HEK293 (cell line): Measurements from ENCODE around the gene UBE2D2.

Source experiments
- BCL11B ChIP-seq: fragments of 450-650 bp; formaldehyde crosslinking; IDR thresholded peaks from 2 replicates; pipeline ENCODE4 v1.5.1; 2016; ENCODE audit warnings: low read depth, missing biosample characterization, missing genetic modification characterization
- GLIS1 ChIP-seq: fragments of 450-650 bp; formaldehyde crosslinking; IDR thresholded peaks from 2 replicates; pipeline ENCODE4 v1.5.1; 2016; ENCODE audit warnings: missing biosample characterization, missing genetic modification characterization
- INSM2 ChIP-seq: fragments of 450-650 bp; formaldehyde crosslinking; IDR thresholded peaks from 2 replicates; pipeline ENCODE4 v1.5.1; 2016; ENCODE audit warnings: missing biosample characterization, missing genetic modification characterization
- KLF1 ChIP-seq: fragments of 450-650 bp; formaldehyde crosslinking; IDR thresholded peaks from 2 replicates; pipeline ENCODE4 v1.5.1; 2016; ENCODE audit warnings: missing biosample characterization, missing genetic modification characterization
- KLF16 ChIP-seq: fragments of 450-650 bp; formaldehyde crosslinking; IDR thresholded peaks from 2 replicates; pipeline ENCODE4 v1.5.1; 2017; ENCODE audit warnings: missing biosample characterization, missing genetic modification characterization
- KLF7 ChIP-seq: fragments of 450-650 bp; formaldehyde crosslinking; IDR thresholded peaks from 2 replicates; pipeline ENCODE4 v1.5.1; 2016; ENCODE audit warnings: missing biosample characterization, missing genetic modification characterization, borderline replicate concordance
- KLF9 ChIP-seq: fragments of 450-650 bp; formaldehyde crosslinking; IDR thresholded peaks from 2 replicates; pipeline ENCODE4 v1.5.1; 2016; ENCODE audit warnings: missing biosample characterization, missing genetic modification characterization, low read depth
- SP3 ChIP-seq: fragments of 450-650 bp; formaldehyde crosslinking; IDR thresholded peaks from 2 replicates; pipeline ENCODE4 v1.5.1; 2016; ENCODE audit warnings: missing biosample characterization, missing genetic modification characterization
- ZBTB17 ChIP-seq: fragments of 450-650 bp; formaldehyde crosslinking; IDR thresholded peaks from 2 replicates; pipeline ENCODE4 v1.5.1; 2016; ENCODE audit warnings: missing biosample characterization, missing genetic modification characterization
- ZBTB20 ChIP-seq: fragments of 450-650 bp; formaldehyde crosslinking; IDR thresholded peaks from 2 replicates; pipeline ENCODE4 v1.5.1; 2016; ENCODE audit warnings: missing biosample characterization, missing genetic modification characterization
- ZNF112 ChIP-seq: fragments of 450-650 bp; formaldehyde crosslinking; IDR thresholded peaks from 2 replicates; pipeline ENCODE4 v1.5.0; 2017; ENCODE audit warnings: missing biosample characterization, missing genetic modification characterization
- ZNF148 ChIP-seq: fragments of 450-650 bp; formaldehyde crosslinking; IDR thresholded peaks from 2 replicates; pipeline ENCODE4 v1.5.0; 2017; ENCODE audit warnings: missing biosample characterization, missing genetic modification characterization, borderline replicate concordance
- ZNF169 ChIP-seq: fragments of 450-650 bp; formaldehyde crosslinking; IDR thresholded peaks from 2 replicates; pipeline ENCODE4 v1.5.1; 2016; ENCODE audit warnings: missing biosample characterization, missing genetic modification characterization
- ZNF175 ChIP-seq: fragments of 450-650 bp; formaldehyde crosslinking; IDR thresholded peaks from 2 replicates; pipeline ENCODE4 v1.5.1; 2016; ENCODE audit warnings: missing biosample characterization, missing genetic modification characterization
- ZNF24 ChIP-seq: fragments of 450-650 bp; formaldehyde crosslinking; IDR thresholded peaks from 2 replicates; pipeline ENCODE4 v1.5.1; 2016; ENCODE audit warnings: missing biosample characterization, missing genetic modification characterization
- ZNF302 ChIP-seq: fragments of 450-650 bp; formaldehyde crosslinking; IDR thresholded peaks from 2 replicates; pipeline ENCODE4 v1.5.1; 2016; ENCODE audit warnings: missing biosample characterization, missing genetic modification characterization, low read depth
- ZNF473 ChIP-seq: fragments of 450-650 bp; formaldehyde crosslinking; IDR thresholded peaks from 2 replicates; pipeline ENCODE4 v1.5.1; 2017; ENCODE audit warnings: missing biosample characterization, missing genetic modification characterization
- ZNF48 ChIP-seq: fragments of 450-650 bp; formaldehyde crosslinking; IDR thresholded peaks from 2 replicates; pipeline ENCODE4 v1.5.1; 2016; ENCODE audit warnings: missing biosample characterization, missing genetic modification characterization
- ZNF514 ChIP-seq: fragments of 450-650 bp; formaldehyde crosslinking; IDR thresholded peaks from 2 replicates; pipeline ENCODE4 v1.5.1; 2016; ENCODE audit warnings: missing biosample characterization, missing genetic modification characterization
- ZNF521 ChIP-seq: fragments of 450-650 bp; formaldehyde crosslinking; IDR thresholded peaks from 2 replicates; pipeline ENCODE4 v1.5.1; 2017; ENCODE audit warnings: missing biosample characterization, mild to moderate bottlenecking, missing genetic modification characterization
- ZNF555 ChIP-seq: fragments of 450-650 bp; formaldehyde crosslinking; conservative IDR thresholded peaks from 2 replicates; pipeline ENCODE4 v1.5.1; 2017; ENCODE audit warnings: missing biosample characterization, mild to moderate bottlenecking, missing genetic modification characterization, inconsistent platforms
- ZNF707 ChIP-seq: fragments of 450-650 bp; formaldehyde crosslinking; IDR thresholded peaks from 2 replicates; pipeline ENCODE4 v1.5.1; 2016; ENCODE audit warnings: missing biosample characterization, missing genetic modification characterization
- ZNF843 ChIP-seq: fragments of 450-650 bp; formaldehyde crosslinking; IDR thresholded peaks from 2 replicates; pipeline ENCODE4 v1.5.1; 2016; ENCODE audit warnings: missing biosample characterization, missing genetic modification characterization
- ZSCAN23 ChIP-seq: fragments of 450-650 bp; formaldehyde crosslinking; IDR thresholded peaks from 2 replicates; pipeline ENCODE4 v1.5.1; 2016; ENCODE audit warnings: missing biosample characterization, missing genetic modification characterization
- TF ChIP-seq, protein P1 (sequence below): fragments of 450-650 bp; formaldehyde crosslinking; IDR thresholded peaks from 2 replicates; pipeline ENCODE4 v1.5.1; 2016; ENCODE audit warnings: missing biosample characterization, missing genetic modification characterization
- TF ChIP-seq, protein P2 (sequence below): fragments of 450-650 bp; formaldehyde crosslinking; IDR thresholded peaks from 2 replicates; pipeline ENCODE4 v1.5.1; 2016; ENCODE audit warnings: missing biosample characterization, missing genetic modification characterization
- TF ChIP-seq, protein P3 (sequence below): fragments of 450-650 bp; formaldehyde crosslinking; IDR thresholded peaks from 2 replicates; pipeline ENCODE4 v1.5.1; 2016; ENCODE audit warnings: missing biosample characterization, missing genetic modification characterization, low read depth
- TF ChIP-seq, protein P4 (sequence below): fragments of 450-650 bp; formaldehyde crosslinking; IDR thresholded peaks from 2 replicates; pipeline ENCODE4 v1.5.1; 2017; ENCODE audit warnings: missing biosample characterization, missing genetic modification characterization

The UBE2D2 gene

DNA sequence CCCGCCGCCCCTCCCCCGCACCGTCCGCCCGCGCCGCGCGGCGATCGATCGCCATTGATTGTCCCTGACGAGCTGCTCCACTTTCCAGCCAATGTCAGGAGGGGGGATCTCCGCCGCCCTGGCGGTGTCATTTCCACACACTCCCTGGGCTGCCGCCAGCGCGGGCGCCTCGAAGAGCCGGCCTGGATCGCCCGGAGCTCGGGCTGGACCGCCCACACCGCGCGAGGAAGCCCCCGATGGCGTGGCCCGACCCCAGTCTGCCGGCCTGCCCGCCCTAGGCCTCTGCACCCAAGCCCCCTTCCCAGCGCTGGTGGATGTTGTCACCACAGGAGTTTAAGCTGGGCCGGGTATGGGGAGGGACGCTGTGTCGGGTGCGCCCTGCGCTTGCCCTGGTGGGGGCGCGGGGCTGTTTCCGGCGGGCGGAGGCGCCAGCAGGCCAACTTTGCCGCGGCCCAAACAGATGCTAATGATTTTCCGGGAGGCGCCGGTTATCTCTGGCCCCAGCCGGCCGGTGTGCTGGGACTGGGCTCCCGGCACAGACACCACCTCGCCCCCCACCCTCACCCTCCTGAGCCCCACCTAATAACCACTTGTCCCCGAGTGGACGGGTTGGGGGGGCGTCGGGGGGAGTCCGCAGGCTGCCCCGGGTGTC lies 76.4 kb downstream of the UBE2D2 start (continued):
- TF ChIP-seq, protein P1, sequence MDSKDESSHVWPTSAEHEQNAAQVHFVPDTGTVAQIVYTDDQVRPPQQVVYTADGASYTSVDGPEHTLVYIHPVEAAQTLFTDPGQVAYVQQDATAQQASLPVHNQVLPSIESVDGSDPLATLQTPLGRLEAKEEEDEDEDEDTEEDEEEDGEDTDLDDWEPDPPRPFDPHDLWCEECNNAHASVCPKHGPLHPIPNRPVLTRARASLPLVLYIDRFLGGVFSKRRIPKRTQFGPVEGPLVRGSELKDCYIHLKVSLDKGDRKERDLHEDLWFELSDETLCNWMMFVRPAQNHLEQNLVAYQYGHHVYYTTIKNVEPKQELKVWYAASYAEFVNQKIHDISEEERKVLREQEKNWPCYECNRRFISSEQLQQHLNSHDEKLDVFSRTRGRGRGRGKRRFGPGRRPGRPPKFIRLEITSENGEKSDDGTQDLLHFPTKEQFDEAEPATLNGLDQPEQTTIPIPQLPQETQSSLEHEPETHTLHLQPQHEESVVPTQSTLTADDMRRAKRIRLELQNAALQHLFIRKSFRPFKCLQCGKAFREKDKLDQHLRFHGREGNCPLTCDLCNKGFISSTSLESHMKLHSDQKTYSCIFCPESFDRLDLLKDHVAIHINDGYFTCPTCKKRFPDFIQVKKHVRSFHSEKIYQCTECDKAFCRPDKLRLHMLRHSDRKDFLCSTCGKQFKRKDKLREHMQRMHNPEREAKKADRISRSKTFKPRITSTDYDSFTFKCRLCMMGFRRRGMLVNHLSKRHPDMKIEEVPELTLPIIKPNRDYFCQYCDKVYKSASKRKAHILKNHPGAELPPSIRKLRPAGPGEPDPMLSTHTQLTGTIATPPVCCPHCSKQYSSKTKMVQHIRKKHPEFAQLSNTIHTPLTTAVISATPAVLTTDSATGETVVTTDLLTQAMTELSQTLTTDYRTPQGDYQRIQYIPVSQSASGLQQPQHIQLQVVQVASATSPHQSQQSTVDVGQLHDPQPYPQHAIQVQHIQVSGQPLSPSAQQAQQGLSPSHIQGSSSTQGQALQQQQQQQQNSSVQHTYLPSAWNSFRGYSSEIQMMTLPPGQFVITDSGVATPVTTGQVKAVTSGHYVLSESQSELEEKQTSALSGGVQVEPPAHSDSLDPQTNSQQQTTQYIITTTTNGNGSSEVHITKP = peak; percentile 41; the same call in 1 of the 2 replicates
- TF ChIP-seq KLF1 (tag by site-specific recombination) (no peak), ZNF521 (tag by site-specific recombination) (no peak), ZSCAN23 (tag by site-specific recombination) (no peak), KLF16 (tag by site-specific recombination) (no peak), ZNF302 (tag by site-specific recombination) (no peak), ZNF555 (tag by site-specific recombination) (no peak), ZNF843 (no peak), ZNF24 (tag by site-specific recombination) (no peak), ZNF112 (tag by site-specific recombination) (no peak), ZBTB20 (tag by site-specific recombination) (no peak; the same call in 1 of the 2 replicates), ZNF48 (tag by site-specific recombination) (no peak), ZNF175 (tag by site-specific recombination) (no peak), ZNF148 (no peak), BCL11B (tag by site-specific recombination) (no peak), KLF7 (no peak), GLIS1 (tag by site-specific recombination) (peak; percentile 26; the same call in 1 of the 2 replicates), ZNF169 (tag by site-specific recombination) (no peak), ZNF707 (tag by site-specific recombination) (no peak), SP3 (tag by site-specific recombination) (no peak), KLF9 (tag by site-specific recombination) (0 out of 2 replicates have a peak, but pooled peaks have one; percentile 46), ZNF473 (no peak), INSM2 (tag by site-specific recombination) (no peak), ZNF514 (no peak), ZBTB17 (tag by site-specific recombination) (peak; percentile 47; the same call in 1 of the 2 replicates)
- TF ChIP-seq, protein P2, sequence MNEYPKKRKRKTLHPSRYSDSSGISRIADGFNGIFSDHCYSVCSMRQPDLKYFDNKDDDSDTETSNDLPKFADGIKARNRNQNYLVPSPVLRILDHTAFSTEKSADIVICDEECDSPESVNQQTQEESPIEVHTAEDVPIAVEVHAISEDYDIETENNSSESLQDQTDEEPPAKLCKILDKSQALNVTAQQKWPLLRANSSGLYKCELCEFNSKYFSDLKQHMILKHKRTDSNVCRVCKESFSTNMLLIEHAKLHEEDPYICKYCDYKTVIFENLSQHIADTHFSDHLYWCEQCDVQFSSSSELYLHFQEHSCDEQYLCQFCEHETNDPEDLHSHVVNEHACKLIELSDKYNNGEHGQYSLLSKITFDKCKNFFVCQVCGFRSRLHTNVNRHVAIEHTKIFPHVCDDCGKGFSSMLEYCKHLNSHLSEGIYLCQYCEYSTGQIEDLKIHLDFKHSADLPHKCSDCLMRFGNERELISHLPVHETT (tag by site-specific recombination) = no peak
- TF ChIP-seq, protein P3, sequence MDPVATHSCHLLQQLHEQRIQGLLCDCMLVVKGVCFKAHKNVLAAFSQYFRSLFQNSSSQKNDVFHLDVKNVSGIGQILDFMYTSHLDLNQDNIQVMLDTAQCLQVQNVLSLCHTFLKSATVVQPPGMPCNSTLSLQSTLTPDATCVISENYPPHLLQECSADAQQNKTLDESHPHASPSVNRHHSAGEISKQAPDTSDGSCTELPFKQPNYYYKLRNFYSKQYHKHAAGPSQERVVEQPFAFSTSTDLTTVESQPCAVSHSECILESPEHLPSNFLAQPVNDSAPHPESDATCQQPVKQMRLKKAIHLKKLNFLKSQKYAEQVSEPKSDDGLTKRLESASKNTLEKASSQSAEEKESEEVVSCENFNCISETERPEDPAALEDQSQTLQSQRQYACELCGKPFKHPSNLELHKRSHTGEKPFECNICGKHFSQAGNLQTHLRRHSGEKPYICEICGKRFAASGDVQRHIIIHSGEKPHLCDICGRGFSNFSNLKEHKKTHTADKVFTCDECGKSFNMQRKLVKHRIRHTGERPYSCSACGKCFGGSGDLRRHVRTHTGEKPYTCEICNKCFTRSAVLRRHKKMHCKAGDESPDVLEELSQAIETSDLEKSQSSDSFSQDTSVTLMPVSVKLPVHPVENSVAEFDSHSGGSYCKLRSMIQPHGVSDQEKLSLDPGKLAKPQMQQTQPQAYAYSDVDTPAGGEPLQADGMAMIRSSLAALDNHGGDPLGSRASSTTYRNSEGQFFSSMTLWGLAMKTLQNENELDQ (tag by site-specific recombination) = no peak
- TF ChIP-seq, protein P4, sequence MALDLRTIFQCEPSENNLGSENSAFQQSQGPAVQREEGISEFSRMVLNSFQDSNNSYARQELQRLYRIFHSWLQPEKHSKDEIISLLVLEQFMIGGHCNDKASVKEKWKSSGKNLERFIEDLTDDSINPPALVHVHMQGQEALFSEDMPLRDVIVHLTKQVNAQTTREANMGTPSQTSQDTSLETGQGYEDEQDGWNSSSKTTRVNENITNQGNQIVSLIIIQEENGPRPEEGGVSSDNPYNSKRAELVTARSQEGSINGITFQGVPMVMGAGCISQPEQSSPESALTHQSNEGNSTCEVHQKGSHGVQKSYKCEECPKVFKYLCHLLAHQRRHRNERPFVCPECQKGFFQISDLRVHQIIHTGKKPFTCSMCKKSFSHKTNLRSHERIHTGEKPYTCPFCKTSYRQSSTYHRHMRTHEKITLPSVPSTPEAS (tag by site-specific recombination) = no peak
